ENCODE data around the gene LBX1.

Gene LBX1

GRCh38 chr10:101224910-101225823 is 4.1 kb downstream of the LBX1 start:
- no peak for DNase-seq

- no peak for DNase-seq
Observed at GRCh38 chr10:101224060-101224909, 5.0 kb downstream of the LBX1 start.

- no peak for DNase-seq
Observed at GRCh38 chr10:101223274-101224059, 5.8 kb downstream of the LBX1 start.

DNA sequence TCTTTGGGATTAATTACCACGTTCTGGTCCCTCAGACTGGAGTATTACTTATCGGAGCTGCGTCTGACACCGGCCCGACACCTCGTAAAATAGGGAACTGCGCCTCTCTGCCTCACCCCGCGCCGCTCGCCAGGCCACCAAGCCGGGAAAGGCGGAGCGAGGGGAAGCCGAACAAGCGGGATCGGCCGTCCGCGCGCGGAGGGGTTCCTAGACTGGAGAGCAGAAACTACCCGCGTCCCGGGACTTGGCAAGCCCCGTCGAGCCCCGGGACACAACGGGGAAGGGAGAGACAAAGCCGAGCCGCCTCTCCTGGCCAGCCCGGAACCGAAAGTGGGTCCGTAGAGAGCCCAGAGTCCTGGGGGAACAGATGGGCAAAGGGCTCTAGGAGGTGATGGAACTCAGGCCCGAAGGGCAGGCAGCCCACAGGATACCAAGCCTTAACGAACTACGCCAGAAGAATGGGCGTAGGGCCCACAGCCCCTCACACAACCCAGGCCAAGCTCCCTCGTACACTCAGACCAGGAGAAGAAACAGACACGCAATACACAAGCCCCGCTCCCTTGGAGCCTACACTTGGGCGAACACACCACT is 6.5 kb downstream of the LBX1 start:
- DNase-seq, result no peak

GRCh38 chr10:101221963-101222531 is 7.2 kb downstream of the LBX1 start:
- DNase-seq, result no peak

- no peak for DNase-seq
Observed at GRCh38 chr10:101221549-101221948, 7.7 kb downstream of the LBX1 start.

- no peak for DNase-seq
Observed at GRCh38 chr10:101219946-101220451, 9.3 kb downstream of the LBX1 start.

GRCh38 chr10:101219139-101219945 is 9.9 kb downstream of the LBX1 start:
- no peak for DNase-seq

GRCh38 chr10:101218351-101219138 is 10.7 kb downstream of the LBX1 start:
- no peak for DNase-seq

DNA sequence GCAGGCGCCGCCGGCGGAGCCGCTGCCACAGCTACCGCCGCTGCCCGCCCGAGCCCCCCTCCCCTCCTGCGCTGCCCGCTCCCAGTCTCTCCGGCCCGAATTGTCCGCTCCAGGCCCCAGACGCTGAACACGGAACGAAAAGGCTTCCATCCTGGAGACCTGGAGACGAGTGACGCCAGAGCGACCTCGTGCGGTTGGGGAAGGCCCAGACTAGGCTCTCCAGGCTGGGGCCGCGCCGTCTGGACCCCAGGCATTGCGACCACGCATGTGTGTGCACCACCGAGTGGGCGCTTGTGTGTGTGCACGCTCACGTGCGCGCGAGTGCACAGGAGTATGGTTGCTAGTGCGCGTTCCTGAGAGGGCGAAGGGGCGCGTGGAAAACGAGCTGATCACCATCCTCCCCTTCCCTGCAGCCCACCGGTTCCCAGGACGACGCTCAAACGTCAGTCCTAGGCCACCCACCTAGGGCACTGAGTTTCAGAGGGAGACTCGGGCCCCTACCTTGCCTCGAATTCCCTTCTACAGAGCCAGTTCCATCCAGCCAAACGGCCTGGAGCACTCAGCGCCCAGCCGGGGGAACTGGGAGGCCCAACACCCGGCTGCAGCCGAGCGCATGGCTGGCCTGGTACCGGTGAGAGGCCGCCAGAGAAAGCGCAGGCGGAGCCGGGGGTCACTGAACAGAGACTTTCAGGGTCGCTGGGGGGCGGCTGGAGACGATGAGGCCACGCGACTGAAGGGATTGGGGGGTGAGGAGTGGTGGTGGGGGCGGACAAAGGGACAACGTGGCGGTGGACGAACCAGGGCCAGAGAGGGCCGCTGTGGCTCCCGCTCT is 11.6 kb downstream of the LBX1 start:
- peak; percentile 60 for DNase-seq

DNA sequence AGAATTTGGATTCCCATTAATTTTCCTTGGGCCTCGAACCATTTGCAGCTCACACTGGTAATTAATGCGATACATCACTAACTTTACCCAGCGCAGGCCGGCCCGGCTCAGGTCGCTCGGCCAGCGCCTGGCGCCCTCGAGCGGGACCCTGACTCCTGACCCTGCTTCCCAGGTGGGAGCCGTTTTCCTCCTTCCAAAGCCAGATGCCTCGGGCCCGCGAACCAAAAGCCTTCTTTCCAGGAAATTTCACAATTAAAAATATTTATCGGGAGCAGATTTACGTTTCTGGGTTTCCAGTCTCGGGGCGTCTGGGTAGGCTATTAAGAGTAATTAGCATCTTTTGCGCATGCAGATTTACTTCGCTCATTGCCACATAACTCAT is 12.2 kb downstream of the LBX1 start:
- DNase-seq, result no peak

GRCh38 chr10:101216207-101217043 is 12.8 kb downstream of the LBX1 start:
- DNase-seq, result no peak

DNA sequence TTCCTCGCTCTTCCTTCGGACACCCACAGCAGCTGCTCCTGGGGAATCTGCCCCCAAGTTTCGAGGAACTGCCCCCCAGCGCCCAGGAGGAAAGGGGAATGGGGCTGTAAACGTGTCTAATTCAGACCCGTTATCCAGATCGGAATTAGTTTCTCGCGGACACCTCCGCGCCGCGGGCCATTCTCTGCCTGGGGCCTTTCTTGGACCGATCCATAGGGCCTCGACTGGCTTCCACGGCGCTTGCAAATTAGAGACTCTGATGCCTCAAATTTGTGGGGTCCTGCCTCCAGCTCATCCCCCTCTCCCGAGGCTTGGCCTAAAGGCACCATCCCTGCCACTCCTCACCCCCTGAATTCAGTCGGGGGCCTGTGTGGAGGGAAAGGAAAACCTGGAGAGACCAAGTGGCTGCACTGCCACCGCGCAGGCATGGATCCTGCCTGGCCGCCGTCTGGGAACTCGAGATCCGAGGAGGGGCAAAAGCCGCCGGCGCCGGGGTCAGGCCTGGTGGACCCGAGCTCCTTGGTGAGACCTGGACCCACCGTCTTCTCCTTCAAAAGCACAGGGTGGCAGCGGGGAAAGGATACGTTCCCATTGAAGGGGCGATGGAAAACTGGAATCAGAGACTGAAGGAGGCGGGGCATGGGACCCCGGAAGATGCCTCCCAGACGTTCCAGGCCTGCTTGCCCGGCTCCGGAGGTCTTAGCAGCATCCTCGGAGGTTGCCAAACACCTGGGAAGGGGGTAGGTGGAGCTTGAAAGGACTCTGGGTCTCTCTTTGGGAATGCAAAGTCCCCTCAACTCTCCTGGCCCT is 13.7 kb downstream of the LBX1 start:
- peak; percentile 2 for DNase-seq

- peak; percentile 79 for DNase-seq
Observed at GRCh38 chr10:101214446-101215396, 14.5 kb downstream of the LBX1 start.

- DNase-seq, result no peak
Observed at GRCh38 chr10:101208543-101208942, 20.7 kb downstream of the LBX1 start.

GRCh38 chr10:101207026-101207425 is 22.2 kb downstream of the LBX1 start:
- DNase-seq, result no peak

All from hematopoietic multipotent progenitor cell treated with erythropoietin and hydrocortisone succinate and interleukin-3 and kit ligand, for 6 days (in vitro differentiated cells).